HG02981 (cell line): ENCODE results near the gene AFF3.

Experiments
- ATAC-seq: cut with Tn5 transposase; IDR thresholded peaks from one replicate; pipeline ENCODE4 v1.9.1; 2021; ENCODE audit warnings: mild to moderate bottlenecking, moderate library complexity; ENCODE audit not compliant: unreplicated experiment

AFF3 gene

DNA sequence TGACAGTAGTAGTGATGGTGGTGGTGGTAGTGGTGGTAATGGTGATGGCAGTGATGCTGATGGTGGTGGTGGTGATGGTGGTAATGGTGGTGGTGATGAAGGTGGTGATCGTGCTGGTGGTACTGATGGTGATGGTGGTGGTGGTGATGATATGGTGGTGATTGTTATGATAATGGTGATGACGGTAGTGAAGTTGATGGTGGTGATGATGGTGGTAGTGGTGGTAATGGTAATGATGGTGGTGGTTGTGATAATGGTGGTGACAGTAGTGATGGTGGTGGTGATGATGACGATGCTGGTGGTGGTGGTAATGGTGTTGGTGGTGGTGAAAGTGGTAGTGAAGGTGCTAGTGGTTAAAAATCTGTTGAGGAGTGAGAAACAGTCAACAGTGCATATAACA is 125.6 kb downstream of the AFF3 start:
- no peak for ATAC-seq

DNA sequence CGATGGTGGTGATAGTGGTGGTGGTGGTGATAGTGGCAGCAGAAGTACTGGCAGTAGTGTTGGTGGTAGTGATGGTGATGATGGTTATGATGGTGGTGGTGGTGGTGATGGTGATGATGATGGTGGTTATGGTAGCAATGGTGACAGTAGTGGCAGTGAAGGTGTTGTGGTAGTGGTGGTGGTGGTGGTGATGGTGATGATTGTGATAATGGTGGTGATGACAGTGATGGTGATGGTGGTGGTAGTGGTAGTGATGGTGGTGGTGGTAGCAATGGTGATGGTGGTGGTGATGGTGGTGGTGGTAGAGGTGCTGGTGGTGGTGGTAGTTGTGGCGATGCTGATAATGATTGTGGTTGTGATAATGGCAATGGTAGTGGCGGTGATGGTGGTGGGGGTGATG is 126.5 kb downstream of the AFF3 start:
- ATAC-seq, result no peak

DNA sequence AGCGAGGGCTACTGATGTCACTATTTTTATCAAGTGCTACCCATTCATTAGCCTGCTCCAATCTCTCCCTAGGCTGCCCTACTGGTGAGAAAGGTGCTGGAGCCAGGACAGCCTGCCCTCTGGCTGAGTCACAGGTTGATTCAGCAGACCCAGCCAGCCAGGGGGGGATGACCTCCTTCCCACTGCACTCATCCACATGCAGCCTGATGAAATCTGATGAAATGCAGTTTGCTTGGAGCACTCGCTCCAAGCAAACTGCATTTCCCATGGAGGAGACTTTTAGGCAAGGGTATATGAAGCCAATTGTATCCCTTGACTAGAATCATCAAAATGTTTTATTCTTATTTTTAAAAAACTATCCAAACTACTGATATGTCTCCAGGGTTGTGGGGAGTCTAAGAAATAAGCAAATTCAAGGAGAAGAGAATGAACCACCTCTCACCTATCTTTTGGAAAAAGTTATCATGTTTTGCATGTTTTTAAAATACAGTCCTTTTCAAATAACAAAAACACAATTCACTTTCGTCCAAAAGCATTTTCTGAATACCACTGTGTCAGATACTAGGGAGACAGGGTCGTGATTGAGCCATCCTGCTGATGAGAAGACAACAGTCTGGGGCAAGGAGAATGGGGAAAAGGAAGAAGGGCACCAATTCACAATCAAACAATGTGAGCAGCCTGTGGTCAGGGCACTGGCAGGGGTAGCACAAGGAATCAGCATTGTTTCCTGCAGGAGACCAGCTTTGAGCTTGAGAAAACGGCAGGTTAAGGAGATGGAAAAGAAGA is 128.3 kb downstream of the AFF3 start:
- no peak for ATAC-seq

DNA sequence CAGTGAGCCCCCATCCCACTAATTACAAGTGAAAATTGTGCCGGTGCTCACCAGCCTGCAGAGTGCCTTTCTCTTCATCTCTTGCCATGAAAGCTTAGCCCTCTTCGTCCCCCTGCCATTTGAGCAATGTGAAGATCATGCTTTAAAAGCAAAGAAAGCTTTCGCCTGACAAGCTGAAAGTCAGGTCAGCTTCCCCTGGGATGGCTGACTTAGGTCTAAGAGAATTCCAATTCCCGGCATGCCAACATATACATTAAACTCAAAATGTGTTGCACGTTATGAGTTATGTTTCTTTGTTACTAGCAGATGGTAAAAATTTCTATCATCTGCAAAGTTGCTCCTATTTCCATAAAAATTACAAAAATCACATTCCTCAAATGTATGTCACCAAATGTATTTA is 129.8 kb downstream of the AFF3 start:
- no peak for ATAC-seq

DNA sequence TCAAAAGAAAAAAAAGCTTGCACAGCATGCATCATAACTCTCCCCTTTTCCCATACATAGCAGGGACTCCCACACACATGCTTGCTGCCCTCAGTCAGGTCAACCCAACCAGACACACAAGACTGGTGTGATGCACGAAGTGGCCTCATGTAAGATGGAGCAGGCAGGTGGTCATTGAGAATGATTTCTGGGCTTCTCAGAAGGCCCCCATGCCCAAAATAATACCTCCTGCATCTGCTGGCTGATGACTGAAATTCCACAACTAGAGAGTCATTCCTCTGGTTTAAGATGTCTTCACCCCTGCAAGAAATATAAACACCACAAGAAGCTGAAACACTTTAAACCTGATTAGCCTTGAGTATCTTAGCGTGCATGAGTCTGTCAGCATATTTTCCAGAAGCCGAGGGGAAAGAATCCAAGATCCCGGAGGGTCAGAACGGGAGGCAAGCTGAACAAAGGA is 131.1 kb downstream of the AFF3 start:
- no peak for ATAC-seq

DNA sequence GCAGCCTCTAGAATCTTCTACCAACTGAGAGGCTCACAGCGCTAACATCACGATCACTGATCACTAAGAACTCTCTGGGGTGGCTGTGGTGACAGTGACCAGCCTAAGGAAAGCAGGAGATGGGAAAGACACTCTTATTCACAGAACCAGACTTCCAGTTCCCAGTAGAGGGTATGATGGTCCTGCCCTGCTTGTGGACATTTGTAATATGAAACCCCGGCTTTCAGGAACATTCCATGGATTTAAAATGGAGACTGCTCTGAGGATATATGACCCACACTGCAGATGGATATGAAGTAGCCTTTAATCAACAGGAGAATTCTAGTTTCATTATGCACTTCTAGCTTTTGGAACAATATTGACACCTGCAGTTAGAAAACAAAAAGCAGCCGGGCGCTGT is 131.8 kb downstream of the AFF3 start:
- no peak for ATAC-seq

DNA sequence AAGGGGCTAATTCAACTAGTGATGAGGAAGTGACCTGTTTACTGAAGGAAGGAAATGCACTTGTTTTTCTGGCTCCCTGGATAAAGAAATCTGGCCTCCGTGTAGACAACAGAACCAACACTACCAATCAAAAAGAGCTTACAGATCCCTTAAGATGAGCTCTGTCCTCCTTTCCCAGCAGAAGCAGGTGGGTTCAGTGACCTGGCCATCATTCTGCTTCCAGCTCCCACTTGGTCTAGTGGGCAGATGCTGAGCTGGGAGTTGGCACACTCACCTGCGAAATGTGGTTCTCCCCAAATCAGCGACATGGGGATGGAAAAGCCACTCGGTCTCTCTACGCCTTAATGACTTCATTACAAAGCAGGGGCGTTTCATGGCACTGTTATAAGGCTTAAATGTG is 132.6 kb downstream of the AFF3 start:
- no peak for ATAC-seq

DNA sequence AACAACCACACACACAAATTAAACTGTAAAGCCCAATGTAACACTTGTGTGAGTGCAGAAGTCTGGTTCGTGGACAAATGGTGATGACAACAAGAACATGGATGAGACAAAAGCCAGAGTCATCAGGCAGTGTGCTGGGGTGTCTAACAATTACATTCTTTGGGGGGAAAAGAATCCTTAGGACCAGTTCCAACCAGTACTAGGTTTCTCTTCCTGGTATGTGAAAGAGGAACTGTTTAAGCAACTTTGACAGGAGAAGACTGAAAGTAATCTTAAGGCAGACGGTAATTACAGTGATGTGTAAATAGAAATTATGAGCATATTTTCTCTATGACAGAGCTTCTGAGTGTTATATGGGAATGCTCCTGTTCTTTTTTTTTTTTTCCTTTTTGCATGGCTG is 133.4 kb downstream of the AFF3 start:
- no peak for ATAC-seq

DNA sequence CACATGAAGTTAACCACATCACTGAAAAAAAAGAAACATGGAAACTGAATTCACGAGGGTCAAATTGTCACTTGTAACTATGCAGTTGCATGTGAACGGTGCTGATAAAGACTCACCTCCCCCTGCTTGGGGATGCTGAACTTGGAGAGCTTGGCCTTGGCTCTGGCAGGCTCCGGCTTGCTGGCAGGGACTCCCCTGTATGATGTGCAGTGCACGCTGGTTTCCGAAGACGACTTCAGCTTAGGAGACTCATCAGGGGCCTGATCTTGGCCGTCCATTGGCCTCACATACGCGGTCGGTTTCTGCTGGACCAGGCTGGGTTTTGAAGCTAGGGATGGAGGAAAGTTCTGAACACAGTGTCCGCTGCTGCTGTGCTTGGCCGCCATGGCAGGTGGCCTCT is 135.9 kb downstream of the AFF3 start:
- no peak for ATAC-seq

DNA sequence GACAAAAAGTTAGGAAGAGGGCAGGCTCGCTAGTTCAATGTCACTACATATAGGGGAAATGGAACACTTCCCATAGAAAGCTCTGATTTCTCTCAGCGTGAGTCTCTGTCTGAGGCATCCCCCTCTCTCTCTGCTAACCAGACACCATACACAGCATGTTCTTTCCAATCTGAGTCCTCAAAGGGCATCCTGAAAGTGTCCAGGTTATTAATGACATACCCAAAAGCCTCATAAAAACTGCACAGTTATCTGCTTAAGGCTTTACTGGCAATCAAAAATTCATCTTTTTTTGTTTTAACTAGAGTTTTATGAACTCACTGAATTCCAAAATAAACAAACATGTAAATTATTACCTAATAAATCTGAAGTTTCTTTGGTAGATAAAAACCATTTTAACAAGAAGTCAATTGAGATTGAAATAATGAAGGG is 137.4 kb downstream of the AFF3 start:
- ATAC-seq, result no peak

DNA sequence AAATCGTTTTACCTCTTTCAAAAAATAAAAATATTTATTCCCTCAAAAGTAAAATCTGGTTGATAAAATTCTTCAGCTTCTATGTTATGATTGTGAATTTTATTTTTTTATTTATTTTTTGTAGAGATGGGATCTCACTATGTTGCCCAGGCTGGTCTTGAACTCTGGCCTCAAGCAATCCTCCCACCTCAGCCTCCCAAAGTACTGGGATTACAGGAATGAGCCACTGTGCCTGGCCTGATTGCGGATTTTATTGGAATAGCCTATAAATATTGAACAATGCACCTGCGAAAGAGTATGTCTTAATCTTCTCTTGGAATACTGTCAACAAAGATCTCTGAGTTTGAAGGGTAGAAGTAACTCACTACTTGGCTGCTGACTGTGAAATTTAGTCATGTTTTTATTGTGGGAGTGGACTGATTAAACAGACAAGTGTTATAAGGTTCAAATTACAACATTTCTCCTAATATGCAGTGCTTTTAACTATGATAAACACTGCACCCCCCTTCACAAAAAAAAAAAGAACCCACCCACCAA is 138.0 kb downstream of the AFF3 start:
- no peak for ATAC-seq

DNA sequence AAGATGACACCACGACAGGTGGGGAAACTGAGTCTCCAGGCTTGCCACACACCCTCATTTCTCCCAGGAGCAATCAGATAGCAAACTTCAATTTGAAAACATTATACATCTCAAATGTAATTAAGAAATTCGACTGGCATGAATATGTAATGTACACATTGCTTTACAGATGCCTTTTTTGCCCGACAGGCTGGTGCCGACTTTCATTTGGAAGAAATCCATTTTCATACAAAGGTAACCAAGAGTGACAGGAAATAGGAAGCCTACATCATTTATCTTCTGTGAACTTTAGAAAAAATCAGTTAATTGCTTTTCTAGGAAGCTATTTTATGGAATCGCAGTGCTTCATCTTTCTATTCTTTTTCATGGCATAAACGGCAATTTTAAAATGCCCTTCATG is 140.3 kb downstream of the AFF3 start:
- ATAC-seq, result no peak

DNA sequence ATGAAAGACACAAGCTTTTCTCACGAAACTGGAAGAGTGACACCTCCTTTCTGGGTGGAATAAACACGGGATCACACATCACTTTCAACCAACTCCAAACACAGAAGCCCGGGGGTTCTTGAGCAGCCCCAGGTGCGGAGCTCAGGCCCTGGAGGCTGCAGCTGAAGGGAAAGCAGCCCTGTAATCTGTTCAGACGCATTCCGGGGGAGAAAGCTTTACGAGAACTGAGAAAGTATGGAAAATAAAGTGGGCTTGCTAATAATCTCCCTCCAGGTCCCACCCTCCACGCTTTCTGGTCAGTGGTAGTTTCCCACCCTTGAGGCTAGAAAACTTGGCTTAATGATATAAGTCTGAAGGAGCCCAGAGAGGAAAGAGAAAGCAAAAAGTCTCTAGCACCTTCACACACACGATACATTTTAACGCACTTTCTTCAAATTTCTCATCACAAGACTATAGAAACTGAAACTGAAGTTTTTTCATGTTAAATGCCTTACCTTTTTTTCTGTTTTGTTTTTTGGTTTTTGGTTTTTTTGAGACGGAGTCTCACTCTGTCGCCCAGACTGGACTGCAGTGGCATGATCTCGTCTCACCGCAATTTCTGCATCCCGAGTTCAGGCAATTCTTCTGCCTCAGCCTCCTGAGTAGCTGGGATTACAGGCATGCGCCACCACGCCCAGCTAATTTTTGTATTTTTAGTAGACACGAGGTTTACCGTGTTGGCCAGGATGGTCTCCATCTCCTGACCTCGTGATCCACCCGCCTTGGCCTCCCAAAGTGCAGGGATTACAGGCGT is 141.3 kb downstream of the AFF3 start:
- ATAC-seq, result no peak

DNA sequence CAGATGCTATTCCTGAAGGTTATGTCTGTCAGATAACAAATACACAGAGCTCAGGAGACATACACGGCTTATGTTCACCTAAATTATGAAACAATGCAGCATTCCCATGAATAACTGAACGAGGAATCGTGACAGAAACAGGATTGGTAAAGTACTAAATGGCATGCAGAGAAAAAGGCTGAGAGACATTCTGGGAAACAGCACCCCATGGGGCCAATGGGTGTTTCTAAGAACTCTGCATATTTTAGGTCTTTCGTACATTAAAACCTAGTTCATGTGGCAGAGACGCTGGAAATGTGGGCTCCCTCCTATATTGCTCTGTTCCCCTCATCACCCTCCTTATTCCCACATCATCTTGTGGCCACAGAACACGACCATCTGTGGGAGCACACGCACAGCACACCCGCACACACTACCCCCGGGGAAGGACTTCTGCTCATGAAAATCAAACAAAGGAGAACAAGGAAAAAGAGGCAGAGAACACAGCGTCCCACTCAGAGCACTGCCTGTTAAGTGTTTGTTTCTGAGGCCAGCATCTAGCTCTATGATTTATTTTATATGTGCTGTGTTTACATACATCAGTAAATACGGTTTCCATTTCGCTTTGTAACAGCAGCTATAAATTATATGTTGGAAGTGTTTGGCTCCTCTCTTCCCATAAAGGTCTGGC is 143.6 kb downstream of the AFF3 start:
- ATAC-seq, result no peak

DNA sequence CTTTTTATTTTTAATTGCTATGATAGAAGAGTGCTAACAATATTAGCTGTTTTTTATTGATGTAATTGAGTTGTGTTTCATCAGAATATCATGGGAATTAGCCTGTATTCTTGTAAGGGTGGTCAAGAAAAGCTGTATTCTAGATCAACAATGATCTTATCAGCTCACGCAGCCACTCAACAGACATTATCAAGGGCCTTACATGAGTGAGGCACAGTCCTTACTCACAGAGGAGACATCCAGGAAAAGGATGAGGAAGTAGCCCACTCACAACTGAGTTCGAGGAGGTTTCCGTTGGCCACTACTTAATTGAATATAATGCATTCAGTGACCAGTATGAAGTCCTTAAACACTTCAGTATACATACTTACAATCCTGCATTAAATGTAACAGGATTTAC is 152.5 kb downstream of the AFF3 start:
- no peak for ATAC-seq

DNA sequence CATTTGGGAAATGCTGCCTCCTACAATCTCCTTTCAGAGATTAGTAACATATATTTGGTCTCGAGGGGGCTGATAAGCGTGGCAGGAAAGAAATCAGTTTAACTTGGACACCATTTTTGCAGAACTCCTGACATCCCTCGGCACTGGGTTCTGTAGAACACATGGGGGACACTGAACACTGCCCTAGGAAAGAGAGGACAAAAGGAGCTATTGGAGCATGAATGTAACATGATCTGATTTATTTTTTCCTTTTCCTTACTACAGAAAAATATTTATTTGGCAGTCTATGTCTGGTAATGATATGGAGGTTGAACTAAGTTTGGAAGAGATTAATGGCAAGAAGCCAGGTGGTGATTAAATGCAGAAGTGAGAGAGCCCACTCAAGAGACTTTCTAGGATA is 153.8 kb downstream of the AFF3 start:
- no peak for ATAC-seq

DNA sequence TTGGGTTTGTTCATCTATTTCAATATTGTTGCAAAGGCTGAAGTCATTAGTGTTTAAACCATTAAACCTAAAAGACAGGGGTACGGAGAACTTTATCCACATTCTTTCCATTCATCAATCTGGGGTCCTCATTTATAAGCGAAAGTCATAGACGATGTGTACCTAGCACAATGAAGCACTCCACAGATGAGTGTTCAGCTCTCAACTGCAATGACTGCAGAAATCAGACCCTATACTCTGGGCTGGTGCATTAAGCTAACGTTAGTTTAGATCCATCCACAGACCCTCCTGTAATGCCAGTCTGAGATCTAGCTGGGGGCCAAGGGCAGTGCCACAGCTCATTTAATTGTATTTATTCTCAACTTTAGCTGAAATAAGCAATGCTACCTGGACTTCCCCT is 155.2 kb downstream of the AFF3 start:
- no peak for ATAC-seq

DNA sequence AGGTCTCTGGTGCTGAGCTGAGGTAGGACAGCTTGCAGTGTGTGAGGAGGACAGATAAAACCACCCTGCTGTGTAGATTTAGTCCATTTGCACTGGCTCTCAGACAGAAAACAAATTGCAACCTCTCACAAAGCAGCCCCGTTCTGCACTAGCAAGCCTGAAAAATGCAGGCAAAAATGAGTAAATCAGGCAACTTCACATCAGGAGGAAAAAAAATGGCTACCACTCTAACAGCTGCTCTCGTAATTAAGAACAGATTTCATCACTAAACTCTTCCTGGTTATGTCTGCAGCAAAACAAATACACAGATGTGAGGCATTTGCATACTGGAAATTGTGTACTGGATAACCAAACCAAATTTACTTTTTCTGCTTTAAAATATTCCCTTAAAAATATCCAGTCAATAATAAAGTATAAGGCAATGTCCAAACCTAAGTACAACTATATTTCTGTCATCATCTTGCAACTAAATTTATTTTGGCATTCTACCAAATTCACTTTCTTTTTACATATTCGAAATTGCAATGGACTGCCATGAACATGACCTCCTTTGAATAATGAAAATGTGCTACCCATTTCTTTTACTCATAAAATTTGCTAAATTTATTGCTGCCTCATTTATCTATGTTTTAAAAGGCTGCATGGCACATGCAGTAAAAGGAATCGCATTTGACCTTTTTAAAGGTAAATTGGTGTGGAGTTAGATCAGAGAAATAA is 157.4 kb downstream of the AFF3 start:
- ATAC-seq, result no peak

DNA sequence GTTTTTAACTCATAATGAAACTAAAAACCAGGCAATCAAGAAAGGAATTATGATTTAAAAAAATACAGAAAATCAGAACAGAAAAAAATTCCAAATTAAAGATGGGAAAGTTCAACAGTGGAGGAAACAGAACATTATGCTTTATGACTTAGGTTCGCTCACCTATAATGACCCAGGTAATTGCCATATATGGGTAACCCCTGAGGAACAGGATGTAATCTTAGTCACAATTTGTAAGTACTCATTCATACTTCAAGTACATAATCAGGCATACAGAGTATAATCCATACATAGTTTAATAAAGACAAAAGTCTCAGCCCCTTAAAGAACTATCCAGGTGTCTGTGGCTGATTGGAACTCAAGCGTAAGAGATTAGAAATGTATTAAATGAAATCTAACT is 159.6 kb downstream of the AFF3 start:
- ATAC-seq, result no peak

DNA sequence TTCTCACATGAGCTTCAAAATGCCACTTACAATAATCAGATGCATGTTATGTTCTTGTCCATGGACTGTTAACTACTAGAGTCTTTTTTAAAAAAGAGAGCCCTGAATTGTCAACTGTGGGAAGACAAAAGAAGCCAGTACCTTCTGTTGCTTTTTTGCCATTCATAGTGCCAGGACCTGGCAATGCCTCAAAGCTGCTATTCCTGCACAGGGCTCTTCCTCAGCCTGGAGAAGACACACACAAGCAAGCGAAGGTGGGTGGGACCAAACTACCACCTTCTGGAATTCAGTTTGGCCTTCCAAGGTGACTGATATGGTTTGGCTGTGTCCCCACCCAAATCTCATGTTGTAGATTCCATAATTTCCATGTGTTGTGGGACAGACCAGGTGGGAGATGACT is 160.6 kb downstream of the AFF3 start:
- no peak for ATAC-seq

DNA sequence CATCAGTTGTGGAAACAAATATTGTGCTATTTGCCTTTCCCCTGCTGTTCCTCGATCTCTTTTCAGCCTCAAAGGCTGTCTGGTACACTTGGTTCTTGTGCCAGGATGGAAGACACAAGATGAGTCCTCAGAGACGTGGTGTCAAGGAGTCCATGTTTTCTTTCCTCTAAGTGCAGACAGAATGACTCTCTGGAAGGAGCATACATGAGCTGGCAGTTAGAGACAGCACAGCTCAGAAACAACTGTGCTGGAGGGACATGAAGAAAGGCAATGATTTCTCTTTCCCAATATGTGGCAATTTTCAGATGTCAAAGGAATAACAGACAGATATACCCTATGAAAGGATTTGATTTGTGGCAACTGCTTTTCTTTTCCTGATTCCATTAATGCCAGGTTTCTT is 162.2 kb downstream of the AFF3 start:
- no peak for ATAC-seq
